NCI-H2081 treated with DMSO at 0.1 percent for 48 hours (cell line): ENCODE measurements around the gene PRR23E.

Experiments
- DNase-seq: peaks from one replicate; lab custom pipeline; 2025; lab: John Stamatoyannopoulos, UW

The PRR23E gene

DNA sequence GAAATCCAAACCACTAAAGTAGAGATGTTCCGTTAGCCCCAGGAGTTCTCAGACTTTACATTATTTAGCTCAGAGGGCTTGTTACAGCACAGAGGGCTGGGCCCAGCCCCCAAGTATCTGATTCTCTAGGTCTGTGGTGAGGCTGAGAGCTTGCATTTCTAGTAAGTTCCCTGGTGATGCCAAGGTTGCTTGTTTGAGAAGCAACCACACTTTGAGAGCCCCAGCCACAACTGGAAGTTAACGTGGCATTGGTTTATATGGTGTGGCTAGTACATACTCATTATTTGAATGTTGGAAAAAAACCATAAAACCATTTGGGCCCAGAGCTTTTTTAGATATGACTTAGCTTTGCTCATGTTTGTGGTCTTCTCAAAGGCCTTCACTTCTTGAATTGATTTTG, 35.9 kb downstream of the PRR23E start:
- DNase-seq: no peak

DNA sequence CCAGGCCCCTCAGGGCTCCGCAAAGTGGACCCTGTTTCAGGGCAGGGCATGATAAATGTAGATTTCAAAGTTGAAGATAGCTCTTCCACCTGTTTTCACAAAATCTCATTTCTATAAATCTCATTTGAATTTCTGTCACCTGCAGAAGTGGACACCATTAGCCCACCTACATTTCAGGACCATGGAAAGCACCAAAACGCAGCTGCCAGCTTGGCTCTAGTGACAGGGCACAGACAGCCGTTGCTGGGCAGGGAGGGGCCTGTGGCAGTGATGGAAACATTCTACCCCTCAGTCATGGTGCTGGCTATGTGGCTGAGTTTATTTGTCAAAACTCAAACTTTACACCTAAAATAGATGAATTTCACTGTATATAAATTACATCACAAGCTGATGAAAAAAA, 40.4 kb downstream of the PRR23E start:
- no peak for DNase-seq

DNA sequence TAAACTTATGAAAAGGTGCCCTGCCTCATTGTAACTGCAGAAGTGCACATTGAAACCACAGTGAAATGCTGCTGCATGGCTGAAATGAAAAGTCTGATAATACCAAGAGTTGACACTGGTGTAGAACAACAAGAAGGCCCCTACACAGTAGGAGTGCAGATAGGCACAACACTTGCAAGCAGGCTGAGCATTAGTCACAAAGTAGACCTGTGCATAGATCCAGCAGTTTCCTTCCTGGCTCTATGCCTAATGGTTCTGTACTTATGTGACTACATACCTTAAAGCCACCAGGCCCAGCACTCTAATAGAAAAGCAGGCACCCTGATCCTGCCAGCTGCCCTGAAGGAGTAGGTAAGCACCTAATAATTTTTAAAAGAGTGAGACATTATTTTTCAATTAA, 41.8 kb downstream of the PRR23E start:
- DNase-seq: no peak

DNA sequence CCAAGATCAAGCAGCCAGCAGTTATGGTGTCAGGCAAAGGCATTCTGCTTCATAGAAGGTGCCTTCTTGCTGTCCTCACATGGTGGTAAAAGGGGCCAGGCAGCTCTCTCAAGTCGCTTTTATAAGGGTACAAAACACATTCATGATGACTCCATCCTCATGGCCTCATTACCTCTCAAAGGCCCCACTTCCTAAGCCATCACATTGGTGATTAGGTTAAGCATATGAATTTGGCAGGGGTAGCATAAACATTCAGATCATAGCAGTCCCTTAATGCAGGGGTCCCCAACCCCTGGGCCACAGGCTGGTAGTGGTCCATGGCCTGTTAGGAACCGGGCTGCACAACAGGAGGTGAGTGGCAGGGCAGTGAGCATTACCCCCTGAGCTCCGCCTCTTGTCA, 42.8 kb downstream of the PRR23E start:
- no peak for DNase-seq

DNA sequence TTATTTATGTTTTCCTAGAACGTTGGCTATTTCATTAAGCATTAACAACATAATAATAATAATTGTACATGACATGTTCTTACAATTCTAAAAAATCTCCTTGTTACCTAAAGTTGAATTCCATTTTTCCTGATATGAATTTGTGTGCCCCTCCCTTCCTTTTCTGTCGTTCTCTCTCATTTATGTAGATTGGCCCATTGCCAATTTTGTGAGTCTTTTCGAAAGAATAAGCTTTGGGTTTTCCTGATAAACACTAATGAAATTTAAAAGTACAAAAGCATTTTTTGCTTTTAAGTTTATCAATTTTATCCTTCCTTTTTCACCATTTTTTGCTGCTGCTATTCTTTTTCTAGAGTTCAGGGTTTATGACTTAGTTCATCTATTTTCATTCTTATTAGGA, 44.9 kb downstream of the PRR23E start:
- DNase-seq: no peak

DNA sequence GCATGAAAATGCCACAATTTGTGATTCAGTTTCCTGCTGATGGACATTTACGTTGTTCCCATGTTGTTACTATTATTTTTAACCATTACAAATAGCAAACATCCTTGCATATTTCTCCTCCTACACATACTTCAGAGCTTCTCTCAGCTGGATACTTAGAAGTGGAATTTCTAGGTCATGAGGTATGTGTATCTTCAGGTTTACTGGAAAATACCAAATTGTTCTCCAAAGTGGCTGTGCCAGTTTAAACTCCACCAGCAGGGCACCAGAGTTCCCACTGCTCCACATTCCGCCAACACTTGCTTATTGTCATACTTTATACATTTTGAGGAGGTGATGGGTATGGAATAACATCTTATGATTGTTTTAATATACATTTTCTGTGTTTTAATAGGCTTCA, 45.7 kb downstream of the PRR23E start:
- DNase-seq: no peak

DNA sequence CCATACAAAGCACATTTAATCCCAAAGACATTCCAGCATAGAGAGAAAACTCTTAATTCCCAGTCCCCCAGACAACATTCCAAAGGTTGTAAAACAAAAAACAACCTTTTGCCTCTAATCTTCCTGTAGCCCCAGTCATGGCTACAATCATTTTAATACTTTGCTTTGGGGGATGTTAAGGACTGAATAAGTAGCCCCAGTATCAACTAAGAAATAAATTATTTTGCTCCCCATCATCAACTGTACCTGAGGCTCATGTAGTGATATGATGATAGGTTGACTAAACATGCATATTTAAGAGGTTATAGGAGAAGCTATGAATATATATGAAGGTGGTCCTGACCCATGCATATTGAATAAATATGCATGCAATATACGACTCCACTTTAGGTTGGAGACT, 54.4 kb downstream of the PRR23E start:
- no peak for DNase-seq
